Uterus (tissue), 4 donors: ENCODE data around the gene GPATCH2. TPM values are rescaled to one million over a fixed set of nuclear protein-coding genes. Genes with fewer than 3 reads are reported as not detected.

Source experiments
- DNase-seq, 2 donors: peaks; one replicate each; pipeline ENCODE4 v3.0.0-alpha.2; 2019 to 2020
- H3K27ac ChIP-seq, 2 donors: fragments of 200-600 bp; sonication (generic); 1 replicate in 1 of 2; 2 replicates in 1 of 2; pipeline ENCODE4 v1.5.1; 2016 to 2018
- H3K27me3 ChIP-seq, 2 donors: fragments of 200-600 bp; sonication (generic); one replicate each; pipeline ENCODE4 v1.5.1; 2018 to 2019; ENCODE audit warnings: control low read depth in 1 of 2
- H3K36me3 ChIP-seq, 2 donors: fragments of 200-600 bp; sonication (generic); one replicate each; pipeline ENCODE4 v1.5.1; 2019; ENCODE audit warnings: control low read depth in 1 of 2
- H3K4me1 ChIP-seq, 2 donors: fragments of 200-600 bp; sonication (generic); one replicate each; pipeline ENCODE4 v1.5.1; 2018 to 2019; ENCODE audit warnings: control low read depth in 1 of 2
- H3K4me3 ChIP-seq, 2 donors: fragments of 200-600 bp; sonication (generic); 1 replicate in 1 of 2; 2 replicates in 1 of 2; pipeline ENCODE4 v1.5.1; 2018 to 2019; ENCODE audit warnings: mild to moderate bottlenecking in 1 of 2
- H3K9me3 ChIP-seq, 2 donors: fragments of 200-600 bp; sonication (generic); one replicate each; pipeline ENCODE4 v1.5.1; 2019; ENCODE audit warnings: control low read depth in 1 of 2
- CTCF ChIP-seq, 4 experiments: fragments of 200-600 bp in 2 of 4; fragments of 450-650 bp in 2 of 4; sonication (generic) in 2 of 4; IDR thresholded peaks; one replicate each; pipeline ENCODE4 v1.5.1; 2016 to 2019; ENCODE audit warnings: antibody characterized with exemption in 4 of 4, mild to moderate bottlenecking in 2 of 4, moderate library complexity in 1 of 4
- POLR2A ChIP-seq, 2 donors: fragments of 450-650 bp; IDR thresholded peaks; one replicate each; pipeline ENCODE4 v1.6.1; 2016; ENCODE audit warnings: antibody characterized with exemption in 2 of 2, mild to moderate bottlenecking in 1 of 2, moderate library complexity in 1 of 2
- intact Hi-C: fragments of 100-400 bp; cut with DNase I; formaldehyde crosslinking; loops from one replicate; pipeline ENCODE4 v1.15.1; 2023; ENCODE audit warnings: low total_unique reads
- total RNA-seq, 4 donors: library from RNA; depleted of rRNA in 3 of 4; stranded (reverse); fragments of >200 nt in 3 of 4; gene quantifications; one replicate each; pipeline versions ENCODE4 v1.1.0 to v1.2.4, GENCODE V29; 2014 to 2023
- donor health status: DM: yes; HTN: yes; CAD: no.

Gene GPATCH2
- 10 to 100 TPM; 13.1 to 50.3 (median 19.2) TPM for total RNA-seq

DNA sequence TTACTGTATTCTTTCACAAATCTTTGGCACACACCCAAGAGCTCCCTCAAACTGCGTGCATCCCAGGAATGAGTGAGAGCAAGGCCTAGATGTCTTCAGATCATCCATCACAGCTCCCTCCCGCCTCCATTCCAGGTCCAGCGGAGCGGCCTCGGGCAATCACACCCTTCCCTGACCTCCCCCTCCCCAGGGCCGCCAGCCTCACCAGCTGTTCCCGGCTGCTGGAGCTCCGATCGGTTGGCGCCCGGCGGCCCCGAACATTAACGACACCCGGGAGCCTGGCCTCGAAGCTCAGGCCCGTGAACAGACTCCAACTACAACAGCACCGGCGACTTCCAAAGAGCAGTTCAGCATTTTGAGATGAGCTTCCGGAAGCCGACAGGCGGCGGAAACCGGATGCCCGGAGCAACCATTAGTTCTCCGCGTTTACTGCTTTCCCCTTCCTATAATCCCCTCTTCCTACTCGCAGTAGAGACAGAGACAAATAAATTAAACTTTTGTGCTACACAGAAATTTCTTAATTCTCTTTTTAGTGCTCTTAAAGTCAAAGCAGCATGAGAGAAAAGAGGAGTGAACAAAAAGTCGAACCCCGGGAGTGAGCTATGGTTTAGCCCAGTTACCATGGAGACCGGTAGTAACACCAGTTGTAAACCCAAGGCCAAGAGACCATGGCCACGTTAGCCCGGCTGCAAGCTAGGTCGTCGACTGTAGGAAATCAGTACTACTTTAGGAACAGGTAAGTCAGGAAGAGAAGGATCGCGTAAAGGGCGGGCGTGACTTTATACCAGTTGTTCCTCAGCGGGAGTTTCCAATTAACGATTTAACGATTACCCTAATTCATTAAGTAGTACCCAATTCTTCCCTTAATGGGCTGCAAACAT lies at the start of gene GPATCH2, which contains the start of gene SPATA17:
GPATCH2 (minus strand) TSS at position 380 of the 881 bp plus-strand sequence; CDS start at position 261, 119 bp downstream.
SPATA17 (plus strand) TSS at position 634 of the 881 bp plus-strand sequence; CDS start at position 669, 35 bp downstream.
- peak; percentile 68 to 73 for DNase-seq
- H3K4me1 ChIP-seq = no peaks in the 10 kb centered on the region

GRCh38 chr1:217674028-217674729 lies 43.3 kb upstream of the GPATCH2 start:
- TF ChIP-seq POLR2A (IDR thresholded peaks at IDR 0.05) = no peak
- TF ChIP-seq CTCF (IDR thresholded peaks at IDR 0.05) = no peak
- Histone ChIP-seq H3K27ac (no peak overlapping the region), H3K36me3 (no peaks in the 10 kb centered on the region), H3K9me3 (no peaks in the 10 kb centered on the region), H3K27me3 (no peaks in the 10 kb centered on the region), H3K4me1 (no peaks in the 10 kb centered on the region), H3K4me3 (no peak overlapping the region)
- intact Hi-C loops = no loop called here
- DNase-seq = no peak

More for the DNA sequence above, at the start of gene GPATCH2, which contains the start of gene SPATA17:
- TF ChIP-seq CTCF (IDR thresholded peaks at IDR 0.05) = peak in 3 of 4 experiments; percentile 11 to 48 (median 39)
- no peak for TF ChIP-seq POLR2A (IDR thresholded peaks at IDR 0.05)
- H3K36me3 ChIP-seq = no peaks in the 10 kb centered on the region
- intact Hi-C loops = no loop called here
- peak within 1 kb of the TSS; percentile 78 to 81 for H3K4me3 ChIP-seq
- H3K27ac ChIP-seq = peak within 1 kb of the TSS; percentile 75 to 86
- H3K27me3 ChIP-seq = no peaks in the 10 kb centered on the region
- H3K9me3 ChIP-seq = no peaks in the 10 kb centered on the region

GRCh38 chr1:217673387-217673786 lies 42.5 kb upstream of the GPATCH2 start:
- H3K9me3 ChIP-seq = no peaks in the 10 kb centered on the region
- H3K27me3 ChIP-seq = no peaks in the 10 kb centered on the region
- no peak overlapping the region for H3K27ac ChIP-seq
- TF ChIP-seq POLR2A (IDR thresholded peaks at IDR 0.05) = no peak
- TF ChIP-seq CTCF (IDR thresholded peaks at IDR 0.05) = no peak
- H3K4me1 ChIP-seq = no peaks in the 10 kb centered on the region
- DNase-seq = no peak
- no peak overlapping the region for H3K4me3 ChIP-seq
- intact Hi-C loops = no loop called here
- H3K36me3 ChIP-seq = no peaks in the 10 kb centered on the region

GRCh38 chr1:217668351-217668940 lies 37.6 kb upstream of the GPATCH2 start:
- no peak for DNase-seq
- intact Hi-C loops = no loop called here

More at GRCh38 chr1:217668351-217668940, 37.6 kb upstream of the GPATCH2 start:
- no peaks in the 10 kb centered on the region for H3K4me1 ChIP-seq
- no peaks in the 10 kb centered on the region for H3K27me3 ChIP-seq
- no peaks in the 10 kb centered on the region for H3K9me3 ChIP-seq
- no peak overlapping the region for H3K4me3 ChIP-seq
- H3K27ac ChIP-seq = no peak overlapping the region
- H3K36me3 ChIP-seq = no peaks in the 10 kb centered on the region
- TF ChIP-seq POLR2A (IDR thresholded peaks at IDR 0.05) (no peak), CTCF (IDR thresholded peaks at IDR 0.05) (no peak)
